HFF-Myc (cell line): ENCODE results near the gene SEMA3F.

ENCODE experiments used
- DNase-seq: peaks from one replicate; pipeline ENCODE4 v3.0.0-alpha.2; 2011; ENCODE audit warnings: low read depth; ENCODE audit errors: extremely low read depth
- H3K4me3 ChIP-seq: replicated peaks from 2 replicates; pipeline ENCODE4 v1.5.1; 2011; ENCODE audit warnings: low read depth, mild to moderate bottlenecking, control low read depth, low read length
- CTCF ChIP-seq: IDR thresholded peaks from 2 replicates; pipeline ENCODE4 v1.5.1; 2012; ENCODE audit warnings: mild to moderate bottlenecking, low read depth, low read length, control low read depth; ENCODE audit errors: missing control alignments

Gene SEMA3F

DNA sequence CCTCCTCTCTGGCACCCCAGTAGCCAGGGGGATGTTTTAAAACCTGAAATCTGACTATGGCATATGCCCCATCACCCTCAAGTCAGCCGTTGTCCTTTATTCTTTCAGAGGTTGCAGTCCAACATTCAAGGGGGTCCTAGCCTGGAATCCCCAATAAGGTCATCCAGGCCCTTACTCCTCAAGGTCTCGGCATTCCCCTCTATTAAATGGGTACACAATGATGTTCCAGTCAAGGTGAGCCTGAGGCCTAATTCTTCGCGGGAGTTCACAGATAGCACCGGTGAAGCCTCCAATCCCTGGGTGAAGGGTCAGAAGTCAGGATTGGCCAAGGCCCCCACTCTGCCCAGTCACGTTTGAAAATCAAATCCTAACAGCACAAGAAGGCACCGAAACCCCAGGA is 8.1 kb upstream of the SEMA3F start:
- no peak for DNase-seq
- no peak for TF ChIP-seq CTCF
- H3K4me3 ChIP-seq: no peak overlapping the region

DNA sequence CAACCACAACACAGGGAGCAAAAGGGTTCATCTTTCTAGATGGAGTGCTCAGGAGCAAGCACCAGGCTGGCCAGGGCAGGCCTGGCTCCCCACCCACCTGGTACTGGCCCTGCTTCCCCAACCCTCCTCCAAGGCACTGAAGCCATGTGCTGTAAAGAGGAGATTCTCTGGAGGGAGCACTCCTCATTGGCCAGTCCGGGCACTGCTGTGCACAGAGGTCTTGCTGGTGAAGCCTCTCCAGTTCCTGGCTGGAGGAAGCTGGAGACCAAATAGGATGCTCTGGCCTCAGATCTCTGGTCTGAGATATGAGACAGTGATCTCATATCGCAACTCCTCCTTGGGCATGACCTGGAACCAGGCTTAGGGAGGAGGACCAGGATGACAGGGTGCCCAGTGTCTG is 7.7 kb upstream of the SEMA3F start:
- TF ChIP-seq CTCF: no peak
- no peak for DNase-seq
- no peak overlapping the region for H3K4me3 ChIP-seq

DNA sequence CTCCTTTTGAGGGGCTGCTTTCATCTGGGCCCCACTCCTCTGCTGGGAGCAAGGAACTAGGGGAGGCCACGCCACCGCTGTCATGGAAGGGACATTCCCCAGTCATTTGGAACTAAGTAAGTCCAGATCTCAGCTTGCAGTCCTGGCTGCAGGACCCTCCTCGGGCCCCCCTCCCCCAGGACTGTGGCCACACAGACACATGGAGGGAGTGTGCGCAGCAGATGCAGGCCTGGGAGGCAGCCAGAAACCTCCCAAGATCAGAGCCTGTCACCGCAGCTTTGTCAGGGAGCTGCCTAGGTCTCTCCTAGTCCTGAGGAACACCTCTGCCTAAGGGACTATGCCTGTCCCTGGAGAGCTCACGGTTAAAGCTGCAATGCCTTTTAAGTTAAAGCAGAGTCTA is 7.3 kb upstream of the SEMA3F start:
- no peak for TF ChIP-seq CTCF
- no peak for DNase-seq
- no peak overlapping the region for H3K4me3 ChIP-seq

DNA sequence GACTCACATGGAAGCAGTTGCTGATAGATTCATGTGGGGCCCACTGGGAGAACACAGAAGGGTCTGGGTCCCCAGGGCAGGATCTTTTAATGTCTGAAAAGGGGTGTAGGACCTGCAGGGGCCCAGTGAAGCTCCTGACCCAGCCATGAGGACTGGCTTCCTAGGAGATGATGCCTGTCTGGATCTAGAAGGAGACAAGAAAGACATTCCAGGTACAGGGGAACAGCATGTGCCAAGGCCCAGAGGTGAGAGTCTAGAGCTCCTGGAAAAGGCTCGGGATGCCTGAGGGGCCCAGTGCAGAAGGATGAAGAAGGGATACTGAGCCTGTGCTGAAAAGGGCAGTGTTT is 4.7 kb upstream of the SEMA3F start:
- DNase-seq: no peak
- no peak overlapping the region for H3K4me3 ChIP-seq
- no peak for TF ChIP-seq CTCF

GRCh38 chr3:50150863-50151686 is 4.0 kb upstream of the SEMA3F start:
- no peak for TF ChIP-seq CTCF
- DNase-seq: no peak
- H3K4me3 ChIP-seq: no peak overlapping the region

DNA sequence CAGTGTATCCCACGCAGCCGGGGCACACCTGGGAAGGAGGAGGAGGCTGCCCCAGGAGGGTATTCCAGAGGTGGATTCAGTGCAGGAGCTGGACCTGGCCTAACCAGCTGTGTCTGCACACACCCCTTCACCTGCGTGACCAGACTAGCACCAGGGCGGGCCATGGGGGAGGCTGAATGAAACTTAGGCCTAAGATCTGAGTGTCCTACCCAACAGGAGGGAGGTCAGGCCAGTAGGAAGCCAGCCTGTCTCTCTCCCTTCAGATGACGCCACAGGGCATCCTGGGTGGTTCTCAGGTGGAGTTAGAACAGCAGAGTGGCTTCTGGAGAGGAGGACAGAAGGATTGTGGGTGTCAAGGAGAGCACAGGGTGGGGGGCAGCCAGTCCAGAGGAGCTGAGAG is 3.4 kb upstream of the SEMA3F start:
- DNase-seq: no peak
- no peak for TF ChIP-seq CTCF
- no peak overlapping the region for H3K4me3 ChIP-seq
